ENCODE measurements around the gene MYOCD.

DNA sequence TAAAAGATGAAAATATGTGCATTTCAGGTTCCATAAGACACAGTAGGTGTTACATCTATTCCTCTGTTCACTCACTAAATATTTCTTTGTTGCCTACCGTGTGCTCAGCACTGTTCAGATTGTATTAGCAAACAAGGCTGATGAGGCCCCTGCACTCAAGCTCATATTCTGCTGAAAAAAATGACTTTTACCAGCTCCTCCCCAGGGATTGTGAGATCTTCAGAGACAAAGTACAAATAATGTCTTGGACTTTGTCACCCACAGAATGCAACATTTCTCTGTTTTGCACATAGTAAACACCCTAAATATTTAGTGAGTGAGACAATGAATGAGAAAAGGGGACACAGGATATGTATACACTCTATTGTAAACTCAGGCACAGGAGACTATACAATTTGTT, 21.9 kb upstream of the MYOCD start:
- TF ChIP-seq, protein P1, sequence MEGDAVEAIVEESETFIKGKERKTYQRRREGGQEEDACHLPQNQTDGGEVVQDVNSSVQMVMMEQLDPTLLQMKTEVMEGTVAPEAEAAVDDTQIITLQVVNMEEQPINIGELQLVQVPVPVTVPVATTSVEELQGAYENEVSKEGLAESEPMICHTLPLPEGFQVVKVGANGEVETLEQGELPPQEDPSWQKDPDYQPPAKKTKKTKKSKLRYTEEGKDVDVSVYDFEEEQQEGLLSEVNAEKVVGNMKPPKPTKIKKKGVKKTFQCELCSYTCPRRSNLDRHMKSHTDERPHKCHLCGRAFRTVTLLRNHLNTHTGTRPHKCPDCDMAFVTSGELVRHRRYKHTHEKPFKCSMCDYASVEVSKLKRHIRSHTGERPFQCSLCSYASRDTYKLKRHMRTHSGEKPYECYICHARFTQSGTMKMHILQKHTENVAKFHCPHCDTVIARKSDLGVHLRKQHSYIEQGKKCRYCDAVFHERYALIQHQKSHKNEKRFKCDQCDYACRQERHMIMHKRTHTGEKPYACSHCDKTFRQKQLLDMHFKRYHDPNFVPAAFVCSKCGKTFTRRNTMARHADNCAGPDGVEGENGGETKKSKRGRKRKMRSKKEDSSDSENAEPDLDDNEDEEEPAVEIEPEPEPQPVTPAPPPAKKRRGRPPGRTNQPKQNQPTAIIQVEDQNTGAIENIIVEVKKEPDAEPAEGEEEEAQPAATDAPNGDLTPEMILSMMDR (IDR thresholded peaks at IDR 0.05), result no peak
- TF ChIP-seq POLR2A (IDR thresholded peaks at IDR 0.05), result no peak
- TF ChIP-seq POLR2AphosphoS5 (IDR thresholded peaks at IDR 0.05), result no peak

Measured in stomach (tissue), 4 donors.